A673 (cell line): ENCODE measurements around the gene CCDC69.

Experiments used
- CTCF ChIP-seq: fragments of 300-800, 200-600 bp; sonication (generic); conservative IDR thresholded peaks from 2 replicates; pipeline ENCODE4 v1.5.1; 2017; ENCODE audit warnings: low read depth, mild to moderate bottlenecking, antibody characterized with exemption, low read length, moderate library complexity, mixed read lengths
- EZH2 ChIP-seq: fragments of 200-600 bp; sonication (generic); IDR thresholded peaks from 2 replicates; pipeline ENCODE4 v1.6.1; 2017; ENCODE audit warnings: borderline replicate concordance, low read depth, mild to moderate bottlenecking, mixed read lengths, antibody characterized with exemption, low read length; ENCODE audit not compliant: poor library complexity, severe bottlenecking

GRCh38 chr5:151208481-151208914 is 15.4 kb downstream of the CCDC69 start:
- TF ChIP-seq CTCF (no peak), EZH2 (no peak)
